Body of pancreas (tissue), 4 donors: Measurements from ENCODE around the gene METTL8.

Experiments
- POLR2A ChIP-seq, 3 donors: fragments of 450-650 bp; IDR thresholded peaks; one replicate each; pipeline ENCODE4 v1.6.1; 2016; ENCODE audit warnings: antibody characterized with exemption in 3 of 3, mild to moderate bottlenecking in 2 of 3
- TF ChIP-seq, protein P1 (sequence below), 7 experiments: fragments of 450-650 bp in 4 of 7; fragments of 200-600 bp in 3 of 7; sonication (generic) in 3 of 7; IDR thresholded peaks; one replicate each; pipeline ENCODE4 v1.5.1; 2016 to 2019; ENCODE audit warnings: antibody characterized with exemption in 7 of 7

DNA sequence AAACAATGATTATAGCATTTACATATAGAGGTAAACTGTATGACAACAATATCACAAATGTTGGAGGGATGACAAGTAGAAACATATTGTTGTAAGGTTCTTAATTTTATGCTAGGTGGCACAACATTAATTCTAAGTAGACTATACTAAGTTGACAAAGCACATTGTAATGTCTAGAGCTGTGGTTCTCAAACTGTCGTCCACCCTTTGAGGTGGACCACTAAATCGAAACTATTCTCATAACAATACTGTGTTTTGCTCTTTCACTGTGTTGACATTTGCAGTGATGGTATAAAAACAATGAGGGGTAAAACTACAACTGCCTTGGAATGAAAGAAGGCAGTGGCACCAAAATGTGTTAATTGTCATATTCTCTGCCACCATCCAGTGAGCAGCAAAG, 66.1 kb downstream of the METTL8 start:
- TF ChIP-seq POLR2A (IDR thresholded peaks at IDR 0.05) = no peak
- TF ChIP-seq, protein P1, sequence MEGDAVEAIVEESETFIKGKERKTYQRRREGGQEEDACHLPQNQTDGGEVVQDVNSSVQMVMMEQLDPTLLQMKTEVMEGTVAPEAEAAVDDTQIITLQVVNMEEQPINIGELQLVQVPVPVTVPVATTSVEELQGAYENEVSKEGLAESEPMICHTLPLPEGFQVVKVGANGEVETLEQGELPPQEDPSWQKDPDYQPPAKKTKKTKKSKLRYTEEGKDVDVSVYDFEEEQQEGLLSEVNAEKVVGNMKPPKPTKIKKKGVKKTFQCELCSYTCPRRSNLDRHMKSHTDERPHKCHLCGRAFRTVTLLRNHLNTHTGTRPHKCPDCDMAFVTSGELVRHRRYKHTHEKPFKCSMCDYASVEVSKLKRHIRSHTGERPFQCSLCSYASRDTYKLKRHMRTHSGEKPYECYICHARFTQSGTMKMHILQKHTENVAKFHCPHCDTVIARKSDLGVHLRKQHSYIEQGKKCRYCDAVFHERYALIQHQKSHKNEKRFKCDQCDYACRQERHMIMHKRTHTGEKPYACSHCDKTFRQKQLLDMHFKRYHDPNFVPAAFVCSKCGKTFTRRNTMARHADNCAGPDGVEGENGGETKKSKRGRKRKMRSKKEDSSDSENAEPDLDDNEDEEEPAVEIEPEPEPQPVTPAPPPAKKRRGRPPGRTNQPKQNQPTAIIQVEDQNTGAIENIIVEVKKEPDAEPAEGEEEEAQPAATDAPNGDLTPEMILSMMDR (IDR thresholded peaks at IDR 0.05) = no peak
